AG09319 (cell line): ENCODE results near the gene TTC9C.
A peak's percentile ranks its signal among the peaks of the same experiment; 100 is the strongest.
"Not testable (repeated sequence)": the region's sequence is repeated elsewhere in the genome, so short reads cannot be mapped to it uniquely, and the experiment has no call there.

Source experiments
- DNase-seq: peaks from one replicate; pipeline ENCODE4 v3.0.0-alpha.2; 2010; ENCODE audit warnings: low read depth; ENCODE audit errors: extremely low read depth
- CTCF ChIP-seq: IDR thresholded peaks from 2 replicates; pipeline ENCODE4 v1.5.1; 2011; ENCODE audit warnings: low read depth, mild to moderate bottlenecking, inconsistent platforms, low read length, moderate library complexity

TTC9C gene

DNA sequence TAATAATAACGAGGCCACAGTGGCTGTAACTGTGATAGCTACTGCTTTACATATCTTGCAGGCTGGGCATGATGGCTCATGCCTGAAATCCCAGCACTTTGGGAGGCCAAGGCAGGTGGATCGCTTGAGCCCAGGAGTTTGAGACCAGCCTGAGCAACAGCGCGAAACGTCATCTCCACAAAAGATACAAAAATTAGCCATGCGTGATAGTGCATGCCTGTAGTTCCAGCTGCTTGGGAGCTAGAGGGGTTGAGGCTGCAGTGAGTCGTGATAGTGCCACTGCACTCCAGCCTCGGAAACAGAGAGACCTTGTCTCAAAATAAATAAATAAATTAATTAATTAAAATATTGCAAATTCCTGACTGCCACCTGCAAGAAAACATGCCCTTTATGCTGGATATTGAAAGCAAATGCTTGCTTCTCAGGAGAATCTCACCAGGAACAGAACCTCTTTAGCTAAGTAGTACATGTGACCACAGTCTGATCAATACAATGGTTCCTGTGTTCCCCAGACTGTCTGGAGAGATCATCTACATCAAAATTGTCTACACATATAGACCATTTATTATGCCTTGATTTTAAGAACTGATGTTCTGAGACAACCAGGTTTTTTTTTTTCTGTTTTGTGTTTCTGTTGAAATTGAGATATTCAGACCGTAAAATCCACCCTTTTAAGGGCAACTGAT, 19.3 kb downstream of the TTC9C start:
- no peak for TF ChIP-seq CTCF
- DNase-seq, result no peak

DNA sequence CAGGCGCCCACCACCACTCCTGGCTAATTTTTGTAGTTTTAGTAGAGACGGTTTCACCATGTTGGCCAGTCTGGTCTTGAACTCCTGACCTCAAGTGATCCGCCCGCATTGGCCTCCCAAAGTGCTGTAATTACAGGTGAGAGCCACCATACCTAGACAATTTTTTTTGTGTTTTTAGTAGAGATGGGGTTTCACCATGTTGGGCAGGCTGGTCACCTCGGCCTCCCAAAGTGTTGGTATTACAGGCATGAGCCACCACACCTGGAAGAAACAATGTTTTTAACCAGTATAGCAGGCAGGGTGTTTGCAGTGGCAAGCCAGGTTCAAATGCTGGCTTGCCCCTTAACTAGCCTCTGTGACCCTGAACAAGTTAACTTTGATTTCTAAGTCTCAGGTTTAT, 21.6 kb downstream of the TTC9C start:
- not testable (repeated sequence) for DNase-seq

DNA sequence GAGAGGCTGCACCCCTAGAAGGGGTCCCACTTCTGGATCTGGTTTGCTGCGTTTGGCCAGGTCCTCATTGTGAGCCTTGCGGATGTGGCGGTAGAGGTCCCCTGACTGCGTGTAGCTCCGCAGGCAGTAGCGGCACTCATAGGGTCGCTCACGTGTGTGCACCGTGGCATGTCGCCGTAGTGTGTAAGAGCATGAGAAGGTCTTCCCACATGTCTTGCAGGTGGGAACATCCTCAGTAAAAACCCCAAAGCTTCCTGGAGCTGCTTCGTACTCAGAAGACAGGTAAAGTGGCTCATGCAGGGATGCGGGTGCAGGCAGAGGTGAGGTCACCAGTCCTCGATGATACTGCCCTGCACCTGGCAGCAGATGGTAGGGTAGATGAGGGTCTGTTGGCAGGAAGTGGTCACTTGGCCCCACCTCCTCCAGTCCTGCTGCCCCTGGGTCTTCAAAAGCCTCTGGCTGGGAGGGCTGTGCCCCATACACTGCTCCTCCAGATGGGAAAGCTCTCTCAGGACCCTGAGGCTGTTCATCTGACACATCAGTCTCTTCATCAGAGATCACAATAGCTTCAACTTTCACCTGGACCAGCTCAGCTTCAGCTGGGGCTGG, 24.0 kb downstream of the TTC9C start:
- no peak for TF ChIP-seq CTCF
- DNase-seq, result no peak

GRCh38 chr11:62752994-62753735, 24.9 kb downstream of the TTC9C start:
- DNase-seq, result no peak
- TF ChIP-seq CTCF, result no peak

DNA sequence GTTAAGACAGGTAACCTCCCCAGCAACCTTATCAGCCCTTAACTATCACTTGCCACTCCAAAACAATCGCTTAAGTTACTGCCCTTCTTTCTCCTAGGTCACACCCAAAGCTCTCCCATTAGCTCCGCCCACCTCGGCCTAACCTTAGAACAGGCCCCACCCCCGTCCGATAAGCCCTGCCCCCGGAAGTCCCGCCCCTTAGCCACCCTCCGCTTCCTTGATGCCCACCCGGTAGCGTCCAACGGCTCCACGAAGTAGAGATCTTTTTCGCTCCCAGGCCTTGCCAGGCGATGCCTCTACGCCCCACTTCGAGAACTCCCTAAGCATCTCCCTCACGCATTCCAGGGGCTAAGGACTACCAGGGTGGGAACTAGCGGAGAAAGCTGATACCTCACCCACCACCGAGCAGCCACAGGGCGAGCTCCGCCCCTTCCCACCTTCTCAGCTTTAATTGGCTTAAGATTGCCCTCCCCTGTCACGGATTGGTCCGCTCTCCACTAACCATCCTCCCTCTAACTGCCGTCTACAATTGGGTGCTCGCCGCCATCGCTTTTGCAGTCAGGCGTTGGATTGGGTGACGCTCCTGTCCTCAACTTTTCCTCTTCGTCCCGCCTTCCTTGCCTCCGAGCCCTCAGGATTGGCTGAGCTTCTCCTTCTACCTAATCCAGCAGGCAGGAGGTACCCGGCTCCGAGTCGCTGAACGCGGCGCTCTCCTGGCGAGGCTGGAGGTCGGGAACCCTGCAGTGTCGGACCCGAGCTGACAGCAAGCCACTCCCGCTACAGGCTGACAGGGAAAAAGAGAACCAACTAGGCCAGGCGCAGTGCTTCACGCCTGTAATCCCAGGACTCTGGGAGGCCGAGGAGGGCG, 25.7 kb downstream of the TTC9C start, which contains the start of gene ZBTB3:
TSS of gene ZBTB3 (minus strand) at position 425 of the 868 bp plus-strand sequence. CDS start 496 bp downstream, outside the sequence.
- DNase-seq, result peak; percentile 98
- no peak for TF ChIP-seq CTCF

DNA sequence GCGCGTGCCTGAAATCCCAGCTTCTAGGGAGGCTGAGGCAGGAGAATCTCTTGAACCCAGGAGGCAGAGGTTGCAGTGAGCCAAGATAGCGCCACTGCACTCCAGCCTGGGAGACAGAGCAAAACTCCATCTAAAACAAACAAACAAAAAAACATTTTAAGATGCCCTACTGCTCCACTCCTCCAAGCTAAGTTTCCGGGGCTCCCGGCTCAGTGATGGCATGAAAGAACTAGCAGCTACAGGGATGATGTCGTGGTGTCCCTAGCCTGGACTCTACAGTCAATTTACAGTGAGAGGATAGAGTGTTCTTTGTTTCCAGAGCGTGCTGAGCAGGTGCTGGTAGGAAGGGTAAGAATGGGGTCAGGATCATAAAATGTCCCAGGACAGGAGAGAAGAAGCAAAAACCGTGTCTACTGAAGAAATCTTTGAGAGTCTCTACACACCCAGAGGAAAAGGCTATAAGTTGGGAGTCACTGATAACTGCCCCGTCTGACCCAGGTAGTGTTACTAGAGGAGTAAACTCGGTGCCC, 26.9 kb downstream of the TTC9C start:
- no peak for DNase-seq
- TF ChIP-seq CTCF, result no peak
